HCT116 (cell line): Measurements from ENCODE around the gene CCRL2.

Source experiments
- CTCF ChIP-seq, 3 experiments: fragments of 200-600 bp in 1 of 3; sonication (generic) in 1 of 3; IDR thresholded peaks in 2 of 3; conservative IDR thresholded peaks in 1 of 3; 2 replicates each; pipeline ENCODE4 v1.5.1; 2012 to 2017; ENCODE audit warnings: low read depth in 2 of 3, low read length in 2 of 3, antibody characterized with exemption in 1 of 3, borderline replicate concordance in 1 of 3, control low read depth in 1 of 3, mild to moderate bottlenecking in 1 of 3, mixed read lengths in 1 of 3, mixed run types in 1 of 3, moderate library complexity in 1 of 3; ENCODE audit not compliant: insufficient read depth in 1 of 3
- EZH2phosphoT487 ChIP-seq: fragments of 200-600 bp; IDR thresholded peaks from 2 replicates; pipeline ENCODE4 v1.6.1; 2018; ENCODE audit warnings: antibody characterized with exemption, borderline replicate concordance
- ZNF274 ChIP-seq: fragments of 200-500 bp; sonication (Bioruptor generic); IDR thresholded peaks from 2 replicates; pipeline ENCODE4 v1.6.1; 2014; ENCODE audit warnings: mild to moderate bottlenecking, low read depth, low read length, inconsistent platforms

GRCh38 chr3:46409739-46410489 lies 2.9 kb downstream of the CCRL2 start:
- TF ChIP-seq CTCF (IDR thresholded peaks at IDR 0.05 in 2 of 3, conservative IDR thresholded peaks at IDR 0.05 in 1 of 3; ENCODE audit: borderline replicate concordance in 1 of 3, insufficient read depth in 1 of 3, low read depth in 2 of 3, low read length in 2 of 3) (no peak), EZH2phosphoT487 (no peak), ZNF274 (no peak)
